Measurements from ENCODE around the gene KBTBD4.

KBTBD4 gene

DNA sequence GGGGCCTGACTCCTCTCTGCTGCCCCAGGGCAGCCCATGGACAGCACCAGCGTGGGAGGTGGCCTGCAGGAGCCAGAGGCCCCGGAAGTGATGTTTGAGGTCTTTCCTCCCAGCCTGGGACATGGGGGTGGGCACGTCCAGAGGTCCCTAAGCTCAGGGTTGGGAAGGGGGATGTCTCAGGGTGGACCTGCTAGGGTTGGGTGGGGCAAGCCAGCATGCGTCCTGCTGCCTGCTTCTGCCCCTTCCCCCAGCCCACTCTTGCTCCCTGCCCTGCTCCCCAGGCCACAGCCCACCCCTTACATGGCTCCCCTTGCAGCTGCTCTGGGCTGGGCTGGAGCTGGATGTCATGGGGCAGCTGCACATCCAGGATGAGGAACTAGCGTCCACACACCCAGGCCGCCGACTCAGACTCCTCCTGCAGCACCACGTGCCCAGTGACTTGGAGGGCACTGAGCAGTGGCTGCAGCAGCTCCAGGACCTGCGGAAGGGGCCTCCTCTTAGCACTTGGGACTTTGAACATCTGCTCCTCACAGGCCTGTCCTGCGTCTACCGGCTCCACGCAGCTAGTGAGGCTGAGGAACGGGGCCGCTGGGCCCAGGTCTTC is 9.1 kb upstream of the KBTBD4 start:
- no peak for TF ChIP-seq CTCF (IDR thresholded peaks at IDR 0.05; ENCODE audit: insufficient read depth, low read depth, low read length, missing control alignments)
- DNase-seq (ENCODE audit: low read depth) = no peak
- no peak overlapping the region for H3K4me3 ChIP-seq (ENCODE audit: low read length)

DNA sequence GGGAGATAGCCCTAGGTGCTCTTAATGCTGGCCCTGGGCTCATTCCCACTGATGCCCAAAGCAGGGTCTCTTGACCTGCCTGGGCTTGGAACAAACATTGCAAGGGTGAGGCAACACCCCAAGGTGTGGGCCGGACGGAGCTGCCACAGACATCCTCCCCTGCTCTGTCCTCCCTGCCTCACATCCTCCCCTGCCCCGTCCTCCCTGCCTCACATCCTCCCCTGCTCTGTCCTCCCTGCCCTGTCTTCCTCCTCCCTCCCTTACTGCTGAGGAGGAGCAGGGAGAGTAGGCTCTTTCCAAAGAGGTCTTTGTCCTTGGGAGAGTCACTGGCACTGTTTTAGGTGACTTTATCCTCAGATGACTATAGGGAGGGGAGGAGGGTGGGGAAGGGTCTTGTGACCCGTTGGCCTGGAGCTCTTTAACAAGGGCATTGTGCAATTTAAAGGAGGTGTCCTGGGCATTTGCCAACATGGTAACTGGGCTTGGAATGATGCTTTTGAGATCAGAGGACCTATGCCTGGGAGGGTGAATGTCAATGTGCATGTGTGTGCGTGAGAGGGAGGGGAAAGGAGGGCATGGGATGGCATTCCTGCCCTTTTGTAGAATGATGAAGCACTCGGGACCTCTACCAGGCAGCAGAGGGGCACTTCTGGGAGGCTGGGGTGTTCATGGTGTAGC is 8.4 kb upstream of the KBTBD4 start:
- no peak overlapping the region for H3K4me3 ChIP-seq (ENCODE audit: low read length)
- no peak for DNase-seq (ENCODE audit: low read depth)
- no peak for TF ChIP-seq CTCF (IDR thresholded peaks at IDR 0.05; ENCODE audit: insufficient read depth, low read depth, low read length, missing control alignments)

DNA sequence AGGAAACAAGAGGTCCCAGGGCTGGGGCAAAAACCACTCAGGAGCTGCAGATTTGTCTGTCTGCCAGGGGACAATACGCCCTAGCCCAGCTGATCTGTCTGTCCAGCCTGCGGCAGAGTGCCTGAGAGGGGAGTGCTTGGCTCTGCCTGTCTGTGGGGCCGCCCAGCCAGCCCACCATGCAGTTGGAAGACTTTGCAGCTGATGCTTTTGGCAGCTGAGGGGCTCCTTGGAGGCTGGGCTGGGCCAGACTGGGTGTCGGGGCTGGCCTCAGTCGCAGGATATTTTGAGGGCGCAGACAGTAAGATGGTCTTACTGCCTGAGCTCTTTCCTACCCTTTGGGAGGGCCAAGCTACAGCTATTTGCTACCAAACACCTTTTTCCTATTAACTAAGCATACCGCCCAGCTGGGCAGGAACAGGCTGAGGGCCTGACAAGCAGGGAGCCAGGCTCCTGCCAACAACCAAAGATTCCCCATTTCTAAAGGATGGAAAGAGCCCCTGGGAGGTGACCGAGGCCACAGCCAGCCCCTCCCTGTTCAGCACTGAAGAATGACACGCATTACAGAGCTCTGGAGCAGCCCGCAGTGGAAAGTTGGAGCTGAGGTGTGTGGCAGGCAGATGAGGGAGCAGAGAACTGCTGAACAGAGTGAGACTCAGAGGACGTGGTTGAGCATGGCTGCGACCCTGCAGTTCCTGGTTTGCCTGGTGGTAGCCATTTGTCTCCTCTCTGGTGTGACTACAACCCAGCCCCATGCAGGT is 7.5 kb upstream of the KBTBD4 start, which contains the start of gene FAM180B:
Gene FAM180B (plus strand): TSS at position 581 of the 758 bp plus-strand sequence. CDS start 91 bp downstream, at position 672.
- no peak within 1 kb of the TSS for H3K4me3 ChIP-seq (ENCODE audit: low read length)
- no peak for TF ChIP-seq CTCF (IDR thresholded peaks at IDR 0.05; ENCODE audit: insufficient read depth, low read depth, low read length, missing control alignments)
- no peak for DNase-seq (ENCODE audit: low read depth)

GRCh38 chr11:47583844-47584243 is 5.1 kb upstream of the KBTBD4 start:
- H3K4me3 ChIP-seq (ENCODE audit: low read length) = no peak overlapping the region
- TF ChIP-seq CTCF (IDR thresholded peaks at IDR 0.05; ENCODE audit: insufficient read depth, low read depth, low read length, missing control alignments) = no peak
- DNase-seq (ENCODE audit: low read depth) = no peak

DNA sequence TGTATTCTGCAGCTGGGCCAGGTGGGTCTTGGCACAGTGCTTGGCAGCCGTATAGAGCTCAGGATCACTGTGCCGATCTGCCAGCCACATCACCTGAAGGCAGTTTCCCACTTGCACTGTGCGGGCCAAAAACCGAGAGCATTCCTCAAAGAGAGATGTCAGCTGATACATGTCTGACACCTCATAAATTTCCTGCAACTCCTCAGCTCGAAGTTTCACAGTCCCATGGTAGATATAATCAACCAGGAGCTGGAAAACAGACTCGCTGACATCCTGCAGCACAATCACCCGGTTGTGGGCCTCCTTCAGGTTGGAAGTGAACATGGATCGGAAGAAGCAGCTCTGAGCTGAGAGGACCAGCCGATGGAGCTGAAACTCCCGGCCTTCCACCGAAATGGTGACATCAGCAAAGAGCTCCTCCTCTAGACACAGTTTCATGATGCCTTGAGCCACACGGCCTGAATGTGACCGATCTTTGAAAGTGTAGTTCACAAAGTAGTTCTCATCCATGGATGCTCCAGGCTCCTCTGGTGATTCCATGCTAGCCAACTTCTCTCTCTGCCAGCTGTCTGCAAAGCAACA is 1.2 kb downstream of the KBTBD4 start:
- TF ChIP-seq CTCF (IDR thresholded peaks at IDR 0.05; ENCODE audit: insufficient read depth, low read depth, low read length, missing control alignments) = no peak
- H3K4me3 ChIP-seq (ENCODE audit: low read length) = peak overlapping the region; percentile 70
- DNase-seq (ENCODE audit: low read depth) = no peak

DNA sequence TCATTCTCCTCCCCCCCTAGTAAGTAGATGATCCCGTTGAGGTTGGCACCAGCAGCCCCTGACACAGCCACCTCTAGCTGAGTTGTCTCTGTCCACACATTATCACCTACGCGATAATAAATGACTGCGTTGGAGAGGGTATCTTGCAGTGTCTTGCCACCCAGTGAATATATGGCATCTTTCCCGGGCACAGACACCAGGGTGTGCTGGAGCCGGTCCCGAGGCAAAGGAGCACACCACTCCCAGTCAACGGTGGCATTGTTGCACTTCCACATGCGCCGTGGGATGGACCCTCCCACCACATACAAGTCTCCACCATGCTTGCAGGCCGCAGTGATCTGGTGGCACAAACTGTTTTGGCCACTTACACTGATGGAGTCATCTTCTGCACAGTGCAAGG is 5.4 kb downstream of the KBTBD4 start:
- no peak overlapping the region for H3K4me3 ChIP-seq (ENCODE audit: low read length)
- DNase-seq (ENCODE audit: low read depth) = no peak
- no peak for TF ChIP-seq CTCF (IDR thresholded peaks at IDR 0.05; ENCODE audit: insufficient read depth, low read depth, low read length, missing control alignments)
